Osteoblast (primary cell): ENCODE results near the gene AUP1. TPM values are rescaled to one million over a fixed set of nuclear protein-coding genes. Genes with fewer than 3 reads are reported as not detected.
A peak's percentile ranks its signal among the peaks of the same experiment; 100 is the strongest.

ENCODE experiments used
- DNase-seq: peaks from one replicate; pipeline ENCODE4 v3.0.0; 2011; ENCODE audit warnings: low spot score, mixed read lengths; ENCODE audit not compliant: insufficient read length; ENCODE audit errors: missing footprints
- H2AFZ ChIP-seq: 2 replicates; pipeline ENCODE4 v1.6.0; 2011; ENCODE audit warnings: mild to moderate bottlenecking, low read length
- H3K27ac ChIP-seq: 2 replicates; pipeline ENCODE4 v1.5.1; 2011; ENCODE audit warnings: mild to moderate bottlenecking, low read depth, low read length, moderate library complexity
- H3K27me3 ChIP-seq: 2 replicates; pipeline ENCODE4 v1.6.0; 2012; ENCODE audit warnings: mild to moderate bottlenecking, control low read depth, inconsistent platforms, low read length, moderate library complexity; ENCODE audit not compliant: insufficient read depth
- H3K36me3 ChIP-seq: 2 replicates; pipeline ENCODE4 v1.5.1; 2011; ENCODE audit warnings: mild to moderate bottlenecking, low read length, control low read depth, moderate library complexity; ENCODE audit not compliant: insufficient read depth
- H3K4me1 ChIP-seq: 2 replicates; pipeline ENCODE4 v1.5.1; 2011; ENCODE audit warnings: mild to moderate bottlenecking, low read length, control low read depth, moderate library complexity; ENCODE audit not compliant: insufficient read depth
- H3K4me2 ChIP-seq: 2 replicates; pipeline ENCODE4 v1.6.0; 2011; ENCODE audit warnings: mild to moderate bottlenecking, low read length; ENCODE audit not compliant: insufficient read depth
- H3K4me3 ChIP-seq: fragments of 200-600 bp; sonication (generic); 3 replicates; pipeline ENCODE4 v1.5.1; 2012; ENCODE audit warnings: mild to moderate bottlenecking, low read length, inconsistent platforms; ENCODE audit not compliant: insufficient read depth
- H3K79me2 ChIP-seq: 2 replicates; pipeline ENCODE4 v1.6.0; 2012; ENCODE audit warnings: mild to moderate bottlenecking, low read length, control low read depth, inconsistent platforms; ENCODE audit not compliant: insufficient read depth
- H3K9me3 ChIP-seq: 2 replicates; pipeline ENCODE4 v1.5.1; 2011; ENCODE audit warnings: low read depth, low read length, control low read depth
- H4K20me1 ChIP-seq: 2 replicates; pipeline ENCODE4 v1.6.0; 2012; ENCODE audit warnings: mild to moderate bottlenecking, low read length, control low read depth; ENCODE audit not compliant: insufficient read depth
- total RNA-seq: library from RNA; depleted of rRNA; stranded (reverse); fragments of >200 nt; gene quantifications from 2 replicates; pipeline ENCODE4 v1.2.3, GENCODE V29; 2012
- TF ChIP-seq, protein P1 (sequence below): IDR thresholded peaks from 2 replicates; pipeline ENCODE4 v1.5.1; 2011; ENCODE audit warnings: mild to moderate bottlenecking, low read depth, low read length, moderate library complexity; ENCODE audit errors: extremely low read depth

Gene AUP1
- total RNA-seq, 1 donor = 82.9 TPM

DNA sequence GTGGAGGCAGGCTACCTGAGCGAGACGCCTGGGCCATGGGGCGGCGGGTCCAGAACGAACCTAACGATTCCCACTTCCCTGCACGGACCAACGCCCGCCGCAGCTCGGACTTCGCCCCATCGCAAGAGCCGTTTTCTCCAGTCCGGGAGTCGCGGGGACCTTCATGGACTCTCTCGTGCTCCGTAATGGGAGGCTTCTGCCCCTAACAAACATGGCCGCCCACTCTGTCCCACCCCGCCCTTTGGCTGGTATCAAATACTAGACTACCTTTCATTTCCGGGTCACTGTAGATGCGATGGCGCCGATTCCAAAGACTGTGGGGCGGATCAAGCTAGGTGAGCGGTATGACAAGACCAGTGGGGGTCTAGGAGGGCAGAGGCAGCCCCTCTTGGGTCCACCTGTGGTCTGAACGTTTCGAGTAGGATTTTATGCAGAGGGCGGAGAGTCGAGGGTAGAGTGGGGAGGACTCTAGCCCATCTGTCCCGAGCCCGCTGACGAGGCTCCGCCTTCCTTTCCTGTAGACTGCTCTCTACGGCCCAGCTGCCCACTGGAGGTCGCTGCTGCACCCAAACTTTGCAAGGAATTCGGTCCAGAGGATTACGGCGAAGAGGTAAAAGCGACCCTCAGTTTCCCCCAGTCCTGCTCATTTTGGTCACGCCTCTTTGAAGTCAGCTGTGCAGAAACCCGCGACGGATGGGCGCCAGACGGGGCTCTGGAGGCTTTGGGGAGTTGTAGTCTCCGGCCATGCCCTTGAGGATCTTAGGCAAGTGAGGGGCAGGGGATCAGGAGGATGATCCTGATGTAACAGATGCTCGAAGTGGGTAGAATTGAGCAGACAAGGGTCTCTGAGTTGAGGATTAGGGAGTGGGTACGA lies 46.5 kb downstream of the AUP1 start, which contains the start of the genes CCDC142 and TTC31:
Gene CCDC142, minus strand, starts transcription at position 198 of the 874 bp plus-strand sequence. Its CDS starts 161 bp downstream, at position 37.
Gene TTC31, plus strand, starts transcription at position 281 of the 874 bp plus-strand sequence. Its CDS starts 15 bp downstream, at position 296.
- Histone ChIP-seq H3K27ac (peak within 1 kb of the TSS; percentile 77), H3K4me2 (peak within 1 kb of the TSS; percentile 94), H3K4me1 (peaks cover 25% of the 10 kb centered on the region), H3K79me2 (peaks cover 62% of the 10 kb centered on the region), H3K27me3 (no peaks in the 10 kb centered on the region), H3K4me3 (peak within 1 kb of the TSS; percentile 95), H4K20me1 (no peaks in the 10 kb centered on the region), H3K36me3 (peaks cover 30% of the 10 kb centered on the region), H2AFZ (peak within 1 kb of the TSS; percentile 99), H3K9me3 (no peaks in the 10 kb centered on the region)
- DNase-seq = peak; percentile 98
- TF ChIP-seq, protein P1, sequence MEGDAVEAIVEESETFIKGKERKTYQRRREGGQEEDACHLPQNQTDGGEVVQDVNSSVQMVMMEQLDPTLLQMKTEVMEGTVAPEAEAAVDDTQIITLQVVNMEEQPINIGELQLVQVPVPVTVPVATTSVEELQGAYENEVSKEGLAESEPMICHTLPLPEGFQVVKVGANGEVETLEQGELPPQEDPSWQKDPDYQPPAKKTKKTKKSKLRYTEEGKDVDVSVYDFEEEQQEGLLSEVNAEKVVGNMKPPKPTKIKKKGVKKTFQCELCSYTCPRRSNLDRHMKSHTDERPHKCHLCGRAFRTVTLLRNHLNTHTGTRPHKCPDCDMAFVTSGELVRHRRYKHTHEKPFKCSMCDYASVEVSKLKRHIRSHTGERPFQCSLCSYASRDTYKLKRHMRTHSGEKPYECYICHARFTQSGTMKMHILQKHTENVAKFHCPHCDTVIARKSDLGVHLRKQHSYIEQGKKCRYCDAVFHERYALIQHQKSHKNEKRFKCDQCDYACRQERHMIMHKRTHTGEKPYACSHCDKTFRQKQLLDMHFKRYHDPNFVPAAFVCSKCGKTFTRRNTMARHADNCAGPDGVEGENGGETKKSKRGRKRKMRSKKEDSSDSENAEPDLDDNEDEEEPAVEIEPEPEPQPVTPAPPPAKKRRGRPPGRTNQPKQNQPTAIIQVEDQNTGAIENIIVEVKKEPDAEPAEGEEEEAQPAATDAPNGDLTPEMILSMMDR = peak; percentile 97

DNA sequence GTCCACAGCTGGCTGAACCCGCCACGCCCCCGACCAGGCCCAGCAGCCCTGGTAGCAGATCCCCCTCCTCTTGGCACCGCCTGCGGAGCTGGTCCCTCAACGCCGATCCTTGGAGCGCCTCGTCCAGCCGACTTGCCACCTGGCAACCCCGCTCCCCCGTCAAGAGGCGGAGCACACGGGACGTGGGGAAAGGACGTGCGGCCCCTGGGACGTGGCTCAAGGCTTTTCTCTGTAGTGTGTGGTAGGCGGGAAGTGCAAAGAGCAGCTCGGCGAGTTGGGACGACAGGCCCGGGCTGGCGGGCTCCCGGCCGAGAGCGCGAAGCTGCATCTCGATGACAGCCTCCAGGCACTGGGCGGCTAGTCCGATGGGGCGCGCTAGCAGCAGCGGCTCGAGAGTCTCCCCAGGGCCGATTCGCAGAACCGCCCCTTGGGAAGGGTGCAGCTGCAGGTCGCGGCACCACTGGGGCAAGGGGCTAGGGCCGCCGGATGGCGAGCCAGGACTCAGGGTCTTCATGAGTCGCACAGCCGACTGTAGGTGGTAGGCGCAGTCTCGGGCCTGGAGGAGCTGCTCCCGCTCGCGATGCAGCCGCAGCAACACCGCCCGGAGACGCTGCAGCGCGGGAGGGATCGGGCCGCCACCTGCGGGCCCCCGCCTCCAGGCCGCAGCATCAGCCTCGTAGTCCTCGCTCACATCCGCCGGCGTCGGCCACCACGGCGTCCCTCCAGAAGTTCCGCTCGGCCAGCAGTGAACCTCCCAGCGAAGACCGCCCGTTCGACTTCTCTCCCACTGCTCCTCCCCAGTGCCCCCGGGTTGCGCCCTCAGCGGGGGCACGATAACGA lies 47.3 kb downstream of the AUP1 start:
- Histone ChIP-seq H3K79me2 (peaks cover 65% of the 10 kb centered on the region), H3K9me3 (no peaks in the 10 kb centered on the region), H3K36me3 (peaks cover 33% of the 10 kb centered on the region), H2AFZ (peak overlapping the region; percentile 99), H3K4me1 (peaks cover 18% of the 10 kb centered on the region), H3K27ac (peak overlapping the region; percentile 77), H3K4me2 (peak overlapping the region; percentile 94), H3K27me3 (no peaks in the 10 kb centered on the region), H4K20me1 (no peaks in the 10 kb centered on the region), H3K4me3 (peak overlapping the region; percentile 95)
- peak; percentile 88 for DNase-seq
- TF ChIP-seq, protein P1 = no peak

DNA sequence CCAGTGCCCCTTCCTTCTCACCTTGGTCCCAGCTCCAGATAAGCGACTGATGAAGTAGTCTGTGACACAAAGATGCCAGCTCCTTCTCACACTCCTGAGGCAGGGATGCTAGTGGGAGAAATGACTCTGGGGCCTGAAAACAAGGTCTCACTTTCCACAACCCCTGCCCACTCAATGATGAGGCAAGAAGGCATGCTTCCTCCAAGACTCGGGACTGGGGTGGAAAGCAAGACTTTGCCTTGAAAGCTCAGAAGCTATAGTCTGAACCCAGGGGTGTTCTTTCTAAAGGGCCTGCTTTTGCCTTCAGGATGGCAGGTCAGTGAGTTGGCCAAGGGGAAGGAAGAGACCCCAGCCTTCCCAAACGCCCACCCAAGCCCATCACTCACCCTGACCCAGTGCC lies 48.1 kb downstream of the AUP1 start:
- Histone ChIP-seq H3K36me3 (peaks cover 33% of the 10 kb centered on the region), H2AFZ (peak overlapping the region; percentile 99), H3K4me3 (peak overlapping the region; percentile 95), H3K9me3 (no peaks in the 10 kb centered on the region), H4K20me1 (no peaks in the 10 kb centered on the region), H3K79me2 (peaks cover 62% of the 10 kb centered on the region), H3K27me3 (no peaks in the 10 kb centered on the region), H3K27ac (peak overlapping the region; percentile 77), H3K4me1 (peaks cover 18% of the 10 kb centered on the region), H3K4me2 (peak overlapping the region; percentile 94)
- TF ChIP-seq, protein P1 = no peak
- peak; percentile 56 for DNase-seq

Other genes with a start within 250 kb of the AUP1 start
- gene SLC4A5, start 186.3 kb downstream of the AUP1 start, total RNA-seq = 0.36 and 2.7 TPM in 2 replicates
- gene DCTN1, start 149.4 kb downstream of the AUP1 start, total RNA-seq = 135 and 177 TPM in 2 replicates
- gene C2orf81, start 108.1 kb downstream of the AUP1 start, total RNA-seq = 0.72 and 1.5 TPM in 2 replicates
- 21.2 and 23.9 TPM in 2 replicates for gene WDR54, start 108.0 kb downstream of the AUP1 start, total RNA-seq
- gene RTKN, start 87.8 kb downstream of the AUP1 start, total RNA-seq = 14.1 and 16.2 TPM in 2 replicates
- 11.8 and 15.9 TPM in 2 replicates for gene INO80B, start 74.6 kb downstream of the AUP1 start, total RNA-seq
- gene WBP1, start 71.3 kb downstream of the AUP1 start, total RNA-seq = 35.5 and 35.7 TPM in 2 replicates
- gene MOGS, start 64.3 kb downstream of the AUP1 start, total RNA-seq = 33.3 and 35.9 TPM in 2 replicates
- 18.0 and 23.5 TPM in 2 replicates for gene MRPL53, start 57.0 kb downstream of the AUP1 start, total RNA-seq
- gene CCDC142, start 46.7 kb downstream of the AUP1 start, total RNA-seq = 32.4 and 32.6 TPM in 2 replicates
- gene TTC31, start 46.6 kb downstream of the AUP1 start, total RNA-seq = 17.0 and 18.3 TPM in 2 replicates
- gene LBX2, start 30.1 kb downstream of the AUP1 start, total RNA-seq = 4.1 and 5.4 TPM in 2 replicates
- 22.4 and 26.5 TPM in 2 replicates for gene PCGF1, start 22.0 kb downstream of the AUP1 start, total RNA-seq
- gene TLX2, start 15.3 kb downstream of the AUP1 start, total RNA-seq = under 0.01 and 0.36 TPM in 2 replicates
- gene DQX1, start 3.5 kb downstream of the AUP1 start, total RNA-seq = not detected in 2 replicates
- gene HTRA2, start 227 bp upstream of the AUP1 start, total RNA-seq = 51.8 and 53.6 TPM in 2 replicates
- gene LOXL3, start 24.2 kb upstream of the AUP1 start, total RNA-seq = 64.8 and 97.4 TPM in 2 replicates
- 89.8 and 93.1 TPM in 2 replicates for gene DOK1, start 25.0 kb upstream of the AUP1 start, total RNA-seq
- under 0.01 and 0.29 TPM in 2 replicates for gene M1AP, start 118.6 kb upstream of the AUP1 start, total RNA-seq
- 7.2 and 7.7 TPM in 2 replicates for gene SEMA4F, start 124.5 kb upstream of the AUP1 start, total RNA-seq